Spleen (tissue), 7 donors: Measurements from ENCODE around the gene RWDD2A.

ENCODE experiments used
- CTCF ChIP-seq, 11 experiments: fragments of 200-600 bp in 7 of 11; fragments of 450-650 bp in 4 of 11; sonication (generic) in 4 of 11; IDR thresholded peaks in 8 of 11; conservative IDR thresholded peaks in 3 of 11; 1 replicate in 7 of 11; 2 replicates in 4 of 11; pipeline versions ENCODE4 v1.4.0 to v1.8.0; 2016 to 2021; ENCODE audit warnings: antibody characterized with exemption in 11 of 11, inconsistent platforms in 4 of 11, mild to moderate bottlenecking in 1 of 11
- POLR2A ChIP-seq, 3 donors: fragments of 450-650 bp; IDR thresholded peaks; one replicate each; pipeline ENCODE4 v1.5.1; 2017; ENCODE audit warnings: antibody characterized with exemption in 3 of 3, mild to moderate bottlenecking in 1 of 3
- donor health status: DM: no; HTN: no; CAD: no; lungs with moderate emphysema.
- donor health status: DM: no; HTN: no; CAD: no.
- donor health status: DM: no; HTN: no; CAD: no.

GRCh38 chr6:83193747-83194566 is 800 bp downstream of the RWDD2A start:
- TF ChIP-seq CTCF (IDR thresholded peaks at IDR 0.05 in 8 of 11, conservative IDR thresholded peaks at IDR 0.05 in 3 of 11) (no peak), POLR2A (IDR thresholded peaks at IDR 0.05) (no peak)
